ENCODE data around the gene NDUFA11. TPM values are rescaled to one million over a fixed set of nuclear protein-coding genes. Genes with fewer than 3 reads are reported as not detected.
A peak's percentile ranks its signal among the peaks of the same experiment; 100 is the strongest.

The NDUFA11 gene
- total RNA-seq, 1 donor, result 265 TPM

- H3K36me3 ChIP-seq (ENCODE audit: insufficient read depth, low read length), result peaks cover 10% of the 10 kb centered on the region
- H3K27me3 ChIP-seq (ENCODE audit: insufficient read depth, low read length), result no peaks in the 10 kb centered on the region
- no peak for TF ChIP-seq CTCF (IDR thresholded peaks at IDR 0.05; ENCODE audit: extremely low read depth, low read depth, low read length)
- peaks cover 53% of the 10 kb centered on the region for H4K20me1 ChIP-seq (ENCODE audit: insufficient read depth, low read length)
- H3K4me3 ChIP-seq (ENCODE audit: insufficient read depth, low read length), result peak overlapping the region; percentile 13
- peaks cover 93% of the 10 kb centered on the region for H3K79me2 ChIP-seq (ENCODE audit: insufficient read depth, low read length)
- H3K9me3 ChIP-seq (ENCODE audit: low read depth, low read length), result no peaks in the 10 kb centered on the region
- H3K27ac ChIP-seq (ENCODE audit: low read depth, low read length), result peak overlapping the region; percentile 62
- DNase-seq (ENCODE audit: insufficient read length, low spot score, missing footprints), result peak; percentile 92
- peaks cover 16% of the 10 kb centered on the region for H3K4me1 ChIP-seq (ENCODE audit: insufficient read depth, low read length)
- no peak overlapping the region for H2AFZ ChIP-seq (ENCODE audit: low read length)
- peak overlapping the region; percentile 46 for H3K4me2 ChIP-seq (ENCODE audit: insufficient read depth, low read length)
Measured at GRCh38 chr19:5947435-5947834, 43.8 kb upstream of the NDUFA11 start.

- Histone ChIP-seq H3K27me3 (ENCODE audit: insufficient read depth, low read length) (no peaks in the 10 kb centered on the region), H2AFZ (ENCODE audit: low read length) (no peak overlapping the region), H3K36me3 (ENCODE audit: insufficient read depth, low read length) (peaks cover 22% of the 10 kb centered on the region), H3K4me1 (ENCODE audit: insufficient read depth, low read length) (peaks cover 14% of the 10 kb centered on the region), H3K4me3 (ENCODE audit: insufficient read depth, low read length) (no peak overlapping the region), H3K4me2 (ENCODE audit: insufficient read depth, low read length) (no peak overlapping the region), H4K20me1 (ENCODE audit: insufficient read depth, low read length) (peaks cover 48% of the 10 kb centered on the region), H3K27ac (ENCODE audit: low read depth, low read length) (peak overlapping the region; percentile 36), H3K9me3 (ENCODE audit: low read depth, low read length) (no peaks in the 10 kb centered on the region), H3K79me2 (ENCODE audit: insufficient read depth, low read length) (peaks cover 79% of the 10 kb centered on the region)
- no peak for DNase-seq (ENCODE audit: insufficient read length, low spot score, missing footprints)
- TF ChIP-seq CTCF (IDR thresholded peaks at IDR 0.05; ENCODE audit: extremely low read depth, low read depth, low read length), result no peak
Measured at GRCh38 chr19:5943623-5944022, 40.0 kb upstream of the NDUFA11 start.

- Histone ChIP-seq H3K27ac (ENCODE audit: low read depth, low read length) (peak overlapping the region; percentile 36), H3K27me3 (ENCODE audit: insufficient read depth, low read length) (no peaks in the 10 kb centered on the region), H3K36me3 (ENCODE audit: insufficient read depth, low read length) (peaks cover 23% of the 10 kb centered on the region), H3K9me3 (ENCODE audit: low read depth, low read length) (no peaks in the 10 kb centered on the region), H3K79me2 (ENCODE audit: insufficient read depth, low read length) (peaks cover 75% of the 10 kb centered on the region), H3K4me2 (ENCODE audit: insufficient read depth, low read length) (no peak overlapping the region), H3K4me3 (ENCODE audit: insufficient read depth, low read length) (no peak overlapping the region), H3K4me1 (ENCODE audit: insufficient read depth, low read length) (peaks cover 14% of the 10 kb centered on the region), H4K20me1 (ENCODE audit: insufficient read depth, low read length) (peaks cover 46% of the 10 kb centered on the region), H2AFZ (ENCODE audit: low read length) (no peak overlapping the region)
- no peak for DNase-seq (ENCODE audit: insufficient read length, low spot score, missing footprints)
- TF ChIP-seq CTCF (IDR thresholded peaks at IDR 0.05; ENCODE audit: extremely low read depth, low read depth, low read length), result no peak
Measured at GRCh38 chr19:5943045-5943444, 39.5 kb upstream of the NDUFA11 start.

- Histone ChIP-seq H3K4me3 (ENCODE audit: insufficient read depth, low read length) (no peak overlapping the region), H2AFZ (ENCODE audit: low read length) (no peak overlapping the region), H3K4me2 (ENCODE audit: insufficient read depth, low read length) (no peak overlapping the region), H3K27me3 (ENCODE audit: insufficient read depth, low read length) (no peaks in the 10 kb centered on the region), H4K20me1 (ENCODE audit: insufficient read depth, low read length) (peaks cover 46% of the 10 kb centered on the region), H3K36me3 (ENCODE audit: insufficient read depth, low read length) (peaks cover 29% of the 10 kb centered on the region), H3K9me3 (ENCODE audit: low read depth, low read length) (no peaks in the 10 kb centered on the region), H3K79me2 (ENCODE audit: insufficient read depth, low read length) (peaks cover 71% of the 10 kb centered on the region), H3K4me1 (ENCODE audit: insufficient read depth, low read length) (peaks cover 6% of the 10 kb centered on the region), H3K27ac (ENCODE audit: low read depth, low read length) (no peak overlapping the region)
- no peak for TF ChIP-seq CTCF (IDR thresholded peaks at IDR 0.05; ENCODE audit: extremely low read depth, low read depth, low read length)
- no peak for DNase-seq (ENCODE audit: insufficient read length, low spot score, missing footprints)
Measured at GRCh38 chr19:5941673-5942072, 38.1 kb upstream of the NDUFA11 start.
